ENCODE data around the gene EPN1.

Gene EPN1

GRCh38 chr19:55661826-55662225 lies 13.2 kb upstream of the EPN1 start:
- no peak for DNase-seq

- DNase-seq: no peak
Observed at GRCh38 chr19:55663846-55664536, 11.0 kb upstream of the EPN1 start.

- no peak for DNase-seq
Observed at GRCh38 chr19:55666343-55667005, 8.6 kb upstream of the EPN1 start.

- DNase-seq: no peak
Observed at GRCh38 chr19:55667006-55667381, 8.0 kb upstream of the EPN1 start.

GRCh38 chr19:55667511-55667910 lies 7.5 kb upstream of the EPN1 start:
- no peak for DNase-seq

GRCh38 chr19:55667958-55668357 lies 7.1 kb upstream of the EPN1 start:
- DNase-seq: no peak

- DNase-seq: no peak
Observed at GRCh38 chr19:55668603-55669348, 6.2 kb upstream of the EPN1 start.

GRCh38 chr19:55669418-55670279 lies 5.4 kb upstream of the EPN1 start:
- no peak for DNase-seq

- peak; percentile 27 for DNase-seq
Observed at GRCh38 chr19:55670280-55671053, 4.6 kb upstream of the EPN1 start.

- DNase-seq: no peak
Observed at GRCh38 chr19:55671054-55671378, 4.0 kb upstream of the EPN1 start.

GRCh38 chr19:55672418-55672817 lies 2.6 kb upstream of the EPN1 start:
- no peak for DNase-seq

GRCh38 chr19:55673465-55673864 lies 1.6 kb upstream of the EPN1 start:
- DNase-seq: no peak

- DNase-seq: no peak
Observed at GRCh38 chr19:55673889-55674288, 1.1 kb upstream of the EPN1 start.

- DNase-seq: no peak
Observed at GRCh38 chr19:55674459-55674840, 576 bp upstream of the EPN1 start.

- no peak for DNase-seq
Observed at GRCh38 chr19:55675661-55676354, 782 bp downstream of the EPN1 start.

GRCh38 chr19:55676383-55676782 lies 1.4 kb downstream of the EPN1 start:
- no peak for DNase-seq

- DNase-seq: no peak
Observed at GRCh38 chr19:55676889-55677505, 2.0 kb downstream of the EPN1 start.

- no peak for DNase-seq
Observed at GRCh38 chr19:55677572-55678028, 2.6 kb downstream of the EPN1 start.

GRCh38 chr19:55678121-55678671 lies 3.2 kb downstream of the EPN1 start:
- DNase-seq: no peak

- no peak for DNase-seq
Observed at GRCh38 chr19:55679343-55680257, 4.6 kb downstream of the EPN1 start.
